ENCODE data around the gene ITGBL1.

ITGBL1 gene

DNA sequence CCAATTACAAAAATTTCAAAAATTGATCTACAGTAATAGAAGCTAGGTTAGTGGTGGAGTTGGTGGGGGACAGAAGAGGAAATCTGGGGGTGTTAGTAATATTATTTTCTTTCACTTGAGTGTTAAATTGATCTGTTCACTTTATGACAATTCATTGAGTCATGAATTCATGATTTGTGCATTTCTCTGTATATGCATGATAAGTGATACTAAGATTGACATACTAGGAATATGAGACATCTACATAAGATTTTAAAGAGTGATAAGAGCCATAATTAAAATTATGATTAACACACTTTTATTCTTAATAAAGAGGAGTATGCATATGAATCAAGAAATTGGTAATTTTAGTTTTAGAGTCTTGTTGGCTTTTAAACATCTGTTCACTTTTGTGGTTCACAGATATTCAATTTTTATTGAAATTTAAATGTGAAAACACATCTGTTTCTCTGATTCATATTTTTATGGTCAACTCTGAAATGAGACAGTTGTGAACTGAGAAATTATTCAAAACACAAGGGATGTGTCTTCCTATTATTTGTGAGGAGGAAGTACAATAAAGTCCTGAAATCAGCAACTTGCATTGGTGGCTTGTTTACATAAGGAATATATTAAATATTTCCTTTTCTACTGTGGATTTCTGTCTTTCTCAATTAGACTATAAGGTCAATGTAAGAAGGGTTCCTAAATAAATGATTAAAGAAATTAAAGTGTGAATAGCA, 196.5 kb downstream of the ITGBL1 start:
- Histone ChIP-seq H3K27ac (ENCODE audit: low read length) (no peak overlapping the region), H3K27me3 (ENCODE audit: control insufficient read depth, insufficient read depth, low read length) (no peaks in the 10 kb centered on the region), H3K36me3 (ENCODE audit: control insufficient read depth, insufficient read depth, low read length) (no peaks in the 10 kb centered on the region), H3K4me3 (ENCODE audit: low read length) (no peak overlapping the region), H3K4me1 (ENCODE audit: control insufficient read depth, insufficient read depth, low read length) (no peaks in the 10 kb centered on the region), H3K9me3 (ENCODE audit: control insufficient read depth, insufficient read depth, low read length) (no peaks in the 10 kb centered on the region)
- no peak for DNase-seq (ENCODE audit: low read depth, low spot score)

- Histone ChIP-seq H3K9me3 (ENCODE audit: control insufficient read depth, insufficient read depth, low read length) (no peaks in the 10 kb centered on the region), H3K36me3 (ENCODE audit: control insufficient read depth, insufficient read depth, low read length) (no peaks in the 10 kb centered on the region), H3K4me3 (ENCODE audit: low read length) (no peak overlapping the region), H3K27ac (ENCODE audit: low read length) (no peak overlapping the region), H3K4me1 (ENCODE audit: control insufficient read depth, insufficient read depth, low read length) (no peaks in the 10 kb centered on the region), H3K27me3 (ENCODE audit: control insufficient read depth, insufficient read depth, low read length) (no peaks in the 10 kb centered on the region)
- no CpG with 5 or more reads among the region's 4 CpGs for WGBS (ENCODE audit: insufficient coverage, insufficient read length)
- DNase-seq (ENCODE audit: low read depth, low spot score) = no peak
Observed at GRCh38 chr13:101649488-101650126, 197.1 kb downstream of the ITGBL1 start.

GRCh38 chr13:101654883-101655282, 202.4 kb downstream of the ITGBL1 start:
- DNase-seq (ENCODE audit: low read depth, low spot score) = no peak
- Histone ChIP-seq H3K27ac (ENCODE audit: low read length) (no peak overlapping the region), H3K27me3 (ENCODE audit: control insufficient read depth, insufficient read depth, low read length) (no peaks in the 10 kb centered on the region), H3K9me3 (ENCODE audit: control insufficient read depth, insufficient read depth, low read length) (no peaks in the 10 kb centered on the region), H3K36me3 (ENCODE audit: control insufficient read depth, insufficient read depth, low read length) (no peaks in the 10 kb centered on the region), H3K4me3 (ENCODE audit: low read length) (no peak overlapping the region), H3K4me1 (ENCODE audit: control insufficient read depth, insufficient read depth, low read length) (no peaks in the 10 kb centered on the region)
- no CpG with 5 or more reads among the region's 4 CpGs for WGBS (ENCODE audit: insufficient coverage, insufficient read length)

DNA sequence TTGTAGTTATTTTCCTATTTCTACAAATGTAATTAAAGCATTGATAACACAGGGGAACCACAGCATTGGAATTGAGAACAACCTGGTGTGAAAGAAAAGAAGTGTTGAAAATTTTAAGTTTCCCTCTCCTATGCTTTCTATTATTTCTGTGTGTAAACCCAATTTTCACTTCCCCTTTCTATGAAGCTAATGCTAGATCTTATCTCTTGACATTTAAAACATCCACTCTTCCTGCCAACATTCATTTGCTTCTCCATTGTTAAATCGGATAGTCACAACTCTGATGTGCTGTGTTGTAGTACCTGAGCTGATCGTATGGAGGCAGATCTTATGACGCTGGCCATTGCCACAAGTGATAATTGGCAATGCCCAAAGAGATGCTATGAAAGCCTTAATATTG, 203.0 kb downstream of the ITGBL1 start:
- Histone ChIP-seq H3K4me3 (ENCODE audit: low read length) (no peak overlapping the region), H3K4me1 (ENCODE audit: control insufficient read depth, insufficient read depth, low read length) (no peaks in the 10 kb centered on the region), H3K36me3 (ENCODE audit: control insufficient read depth, insufficient read depth, low read length) (no peaks in the 10 kb centered on the region), H3K27me3 (ENCODE audit: control insufficient read depth, insufficient read depth, low read length) (no peaks in the 10 kb centered on the region), H3K27ac (ENCODE audit: low read length) (no peak overlapping the region), H3K9me3 (ENCODE audit: control insufficient read depth, insufficient read depth, low read length) (no peaks in the 10 kb centered on the region)
- no CpG with 5 or more reads among the region's 3 CpGs for WGBS (ENCODE audit: insufficient coverage, insufficient read length)
- DNase-seq (ENCODE audit: low read depth, low spot score) = no peak

DNA sequence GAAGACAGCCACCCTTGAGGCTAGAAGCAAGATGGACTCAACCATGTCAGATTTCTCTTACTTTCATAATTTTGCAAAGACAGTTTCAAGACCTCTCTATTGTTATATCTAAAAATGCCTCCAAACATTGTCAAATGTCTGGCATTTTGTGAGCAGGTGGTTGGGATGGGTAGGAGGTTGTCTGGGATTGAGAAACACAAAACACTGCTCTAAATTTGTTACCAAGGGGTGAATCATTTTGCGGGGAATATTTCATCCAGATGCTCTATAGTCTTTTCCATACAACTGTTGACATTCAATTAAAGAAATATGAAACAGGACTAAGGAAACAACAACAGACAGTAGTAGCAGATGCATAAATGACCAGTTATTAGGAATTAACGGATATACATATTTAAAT, 208.2 kb downstream of the ITGBL1 start:
- Histone ChIP-seq H3K9me3 (ENCODE audit: control insufficient read depth, insufficient read depth, low read length) (no peaks in the 10 kb centered on the region), H3K27ac (ENCODE audit: low read length) (no peak overlapping the region), H3K27me3 (ENCODE audit: control insufficient read depth, insufficient read depth, low read length) (no peaks in the 10 kb centered on the region), H3K4me1 (ENCODE audit: control insufficient read depth, insufficient read depth, low read length) (no peaks in the 10 kb centered on the region), H3K36me3 (ENCODE audit: control insufficient read depth, insufficient read depth, low read length) (no peaks in the 10 kb centered on the region), H3K4me3 (ENCODE audit: low read length) (no peak overlapping the region)
- WGBS (ENCODE audit: insufficient coverage, insufficient read length) = no CpG with 5 or more reads among the region's 2 CpGs
- no peak for DNase-seq (ENCODE audit: low read depth, low spot score)

GRCh38 chr13:101661839-101662238, 209.4 kb downstream of the ITGBL1 start:
- Histone ChIP-seq H3K4me3 (ENCODE audit: low read length) (no peak overlapping the region), H3K36me3 (ENCODE audit: control insufficient read depth, insufficient read depth, low read length) (no peaks in the 10 kb centered on the region), H3K9me3 (ENCODE audit: control insufficient read depth, insufficient read depth, low read length) (no peaks in the 10 kb centered on the region), H3K27ac (ENCODE audit: low read length) (no peak overlapping the region), H3K27me3 (ENCODE audit: control insufficient read depth, insufficient read depth, low read length) (no peaks in the 10 kb centered on the region), H3K4me1 (ENCODE audit: control insufficient read depth, insufficient read depth, low read length) (no peaks in the 10 kb centered on the region)
- no peak for DNase-seq (ENCODE audit: low read depth, low spot score)
- WGBS (ENCODE audit: insufficient coverage, insufficient read length) = no CpG with 5 or more reads among the region's 4 CpGs

- Histone ChIP-seq H3K4me1 (ENCODE audit: control insufficient read depth, insufficient read depth, low read length) (no peaks in the 10 kb centered on the region), H3K36me3 (ENCODE audit: control insufficient read depth, insufficient read depth, low read length) (no peaks in the 10 kb centered on the region), H3K27ac (ENCODE audit: low read length) (no peak overlapping the region), H3K4me3 (ENCODE audit: low read length) (no peak overlapping the region), H3K27me3 (ENCODE audit: control insufficient read depth, insufficient read depth, low read length) (no peaks in the 10 kb centered on the region), H3K9me3 (ENCODE audit: control insufficient read depth, insufficient read depth, low read length) (no peaks in the 10 kb centered on the region)
- no CpG with 5 or more reads among the region's 4 CpGs for WGBS (ENCODE audit: insufficient coverage, insufficient read length)
- no peak for DNase-seq (ENCODE audit: low read depth, low spot score)
Observed at GRCh38 chr13:101673360-101674105, 221.1 kb downstream of the ITGBL1 start.

GRCh38 chr13:101681834-101682233, 229.4 kb downstream of the ITGBL1 start:
- Histone ChIP-seq H3K36me3 (ENCODE audit: control insufficient read depth, insufficient read depth, low read length) (no peaks in the 10 kb centered on the region), H3K4me3 (ENCODE audit: low read length) (no peak overlapping the region), H3K4me1 (ENCODE audit: control insufficient read depth, insufficient read depth, low read length) (no peaks in the 10 kb centered on the region), H3K27ac (ENCODE audit: low read length) (no peak overlapping the region), H3K27me3 (ENCODE audit: control insufficient read depth, insufficient read depth, low read length) (no peaks in the 10 kb centered on the region), H3K9me3 (ENCODE audit: control insufficient read depth, insufficient read depth, low read length) (no peaks in the 10 kb centered on the region)
- no peak for DNase-seq (ENCODE audit: low read depth, low spot score)

- Histone ChIP-seq H3K4me1 (ENCODE audit: control insufficient read depth, insufficient read depth, low read length) (no peaks in the 10 kb centered on the region), H3K9me3 (ENCODE audit: control insufficient read depth, insufficient read depth, low read length) (no peaks in the 10 kb centered on the region), H3K36me3 (ENCODE audit: control insufficient read depth, insufficient read depth, low read length) (no peaks in the 10 kb centered on the region), H3K4me3 (ENCODE audit: low read length) (no peak overlapping the region), H3K27me3 (ENCODE audit: control insufficient read depth, insufficient read depth, low read length) (no peaks in the 10 kb centered on the region), H3K27ac (ENCODE audit: low read length) (no peak overlapping the region)
- no CpG with 5 or more reads among the region's 2 CpGs for WGBS (ENCODE audit: insufficient coverage, insufficient read length)
- DNase-seq (ENCODE audit: low read depth, low spot score) = no peak
Observed at GRCh38 chr13:101686003-101686402, 233.5 kb downstream of the ITGBL1 start.

GRCh38 chr13:101690871-101691270, 238.4 kb downstream of the ITGBL1 start:
- WGBS (ENCODE audit: insufficient coverage, insufficient read length) = no CpG with 5 or more reads among the region's 2 CpGs
- H3K27me3 ChIP-seq (ENCODE audit: control insufficient read depth, insufficient read depth, low read length) = no peaks in the 10 kb centered on the region
- no peak overlapping the region for H3K27ac ChIP-seq (ENCODE audit: low read length)
- no peaks in the 10 kb centered on the region for H3K9me3 ChIP-seq (ENCODE audit: control insufficient read depth, insufficient read depth, low read length)
- no peak overlapping the region for H3K4me3 ChIP-seq (ENCODE audit: low read length)
- no peaks in the 10 kb centered on the region for H3K4me1 ChIP-seq (ENCODE audit: control insufficient read depth, insufficient read depth, low read length)
- DNase-seq (ENCODE audit: low read depth, low spot score) = no peak
- no peaks in the 10 kb centered on the region for H3K36me3 ChIP-seq (ENCODE audit: control insufficient read depth, insufficient read depth, low read length)

Measured in iPS DF 6.9 (cell line).